DOHH2 (cell line): ENCODE measurements around the gene RAF1.

Source experiments
- EZH2phosphoT487 ChIP-seq: fragments of 200-600 bp; sonication (generic); IDR thresholded peaks from 2 replicates; pipeline ENCODE4 v1.6.1; 2017; ENCODE audit warnings: borderline replicate concordance, mild to moderate bottlenecking, antibody characterized with exemption, low read length, moderate library complexity, mixed read lengths
- TF ChIP-seq, protein P1 (sequence below): fragments of 200-600 bp; sonication (generic); IDR thresholded peaks from one replicate; pipeline ENCODE4 v1.5.1; 2014; ENCODE audit warnings: antibody characterized with exemption, mild to moderate bottlenecking, low read depth, low read length; ENCODE audit not compliant: poor library complexity, severe bottlenecking

GRCh38 chr3:12586403-12586802, 77.5 kb downstream of the RAF1 start:
- TF ChIP-seq, protein P1, sequence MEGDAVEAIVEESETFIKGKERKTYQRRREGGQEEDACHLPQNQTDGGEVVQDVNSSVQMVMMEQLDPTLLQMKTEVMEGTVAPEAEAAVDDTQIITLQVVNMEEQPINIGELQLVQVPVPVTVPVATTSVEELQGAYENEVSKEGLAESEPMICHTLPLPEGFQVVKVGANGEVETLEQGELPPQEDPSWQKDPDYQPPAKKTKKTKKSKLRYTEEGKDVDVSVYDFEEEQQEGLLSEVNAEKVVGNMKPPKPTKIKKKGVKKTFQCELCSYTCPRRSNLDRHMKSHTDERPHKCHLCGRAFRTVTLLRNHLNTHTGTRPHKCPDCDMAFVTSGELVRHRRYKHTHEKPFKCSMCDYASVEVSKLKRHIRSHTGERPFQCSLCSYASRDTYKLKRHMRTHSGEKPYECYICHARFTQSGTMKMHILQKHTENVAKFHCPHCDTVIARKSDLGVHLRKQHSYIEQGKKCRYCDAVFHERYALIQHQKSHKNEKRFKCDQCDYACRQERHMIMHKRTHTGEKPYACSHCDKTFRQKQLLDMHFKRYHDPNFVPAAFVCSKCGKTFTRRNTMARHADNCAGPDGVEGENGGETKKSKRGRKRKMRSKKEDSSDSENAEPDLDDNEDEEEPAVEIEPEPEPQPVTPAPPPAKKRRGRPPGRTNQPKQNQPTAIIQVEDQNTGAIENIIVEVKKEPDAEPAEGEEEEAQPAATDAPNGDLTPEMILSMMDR: no peak
- no peak for TF ChIP-seq EZH2phosphoT487
